NCI-H1694 (cell line): Measurements from ENCODE around the gene PTPRS.

Experiments used
- DNase-seq: peaks from one replicate; lab custom pipeline; 2025; lab: John Stamatoyannopoulos, UW

The PTPRS gene

GRCh38 chr19:5308451-5309437 lies 31.9 kb downstream of the PTPRS start:
- peak; percentile 92 for DNase-seq

- DNase-seq = no peak
Observed at GRCh38 chr19:5307655-5308054, 33.0 kb downstream of the PTPRS start.

GRCh38 chr19:5305163-5305562 lies 35.4 kb downstream of the PTPRS start:
- DNase-seq = no peak

- no peak for DNase-seq
Observed at GRCh38 chr19:5304486-5304885, 36.1 kb downstream of the PTPRS start.

- DNase-seq = no peak
Observed at GRCh38 chr19:5303208-5303607, 37.4 kb downstream of the PTPRS start.

GRCh38 chr19:5302396-5302795 lies 38.2 kb downstream of the PTPRS start:
- DNase-seq = no peak

- DNase-seq = no peak
Observed at GRCh38 chr19:5299137-5299536, 41.5 kb downstream of the PTPRS start.

GRCh38 chr19:5298471-5298901 lies 42.1 kb downstream of the PTPRS start:
- no peak for DNase-seq

GRCh38 chr19:5297272-5297669 lies 43.3 kb downstream of the PTPRS start:
- DNase-seq = no peak

- DNase-seq = no peak
Observed at GRCh38 chr19:5296457-5297271, 43.9 kb downstream of the PTPRS start.

GRCh38 chr19:5296021-5296420 lies 44.6 kb downstream of the PTPRS start:
- DNase-seq = no peak

GRCh38 chr19:5294403-5295160 lies 46.0 kb downstream of the PTPRS start:
- DNase-seq = no peak

- DNase-seq = peak; percentile 31
Observed at GRCh38 chr19:5293612-5294378, 46.8 kb downstream of the PTPRS start.

- no peak for DNase-seq
Observed at GRCh38 chr19:5292822-5293611, 47.6 kb downstream of the PTPRS start.

- no peak for DNase-seq
Observed at GRCh38 chr19:5292453-5292821, 48.2 kb downstream of the PTPRS start.

- DNase-seq = no peak
Observed at GRCh38 chr19:5291588-5292193, 48.9 kb downstream of the PTPRS start.
